AG04450 (cell line): ENCODE data around the gene WDFY4. TPM values are rescaled to one million over a fixed set of nuclear protein-coding genes. Genes with fewer than 3 reads are reported as not detected.

ENCODE experiments used
- CTCF ChIA-PET: fragments of 300-600, 350-600 bp; formaldehyde crosslinking; extraction: SDS; loops from one replicate; lab custom pipeline; 2022; ENCODE audit warnings: antibody characterized with exemption, inconsistent platforms; lab: Charles Lee
- POLR2A ChIA-PET: fragments of 350-600 bp; formaldehyde crosslinking; extraction: SDS; loops from one replicate; lab custom pipeline; 2021; ENCODE audit warnings: antibody characterized with exemption, inconsistent platforms; lab: Yijun Ruan, JAX
- DNase-seq: peaks from one replicate; pipeline ENCODE4 v3.0.0-alpha.2; 2011; ENCODE audit warnings: low read depth, low spot score
- H3K27ac ChIP-seq: one replicate; pipeline ENCODE4 v1.5.1; 2012; ENCODE audit warnings: low read depth, low read length, control low read depth
- H3K27me3 ChIP-seq: one replicate; pipeline ENCODE4 v1.6.0; 2012; ENCODE audit warnings: low read length; ENCODE audit not compliant: control insufficient read depth, insufficient read depth
- H3K4me3 ChIP-seq: 2 replicates; pipeline ENCODE4 v1.5.1; 2011; ENCODE audit warnings: mild to moderate bottlenecking, low read depth, low read length, control low read depth
- H3K9me3 ChIP-seq: 2 replicates; pipeline ENCODE4 v1.5.1; 2012; ENCODE audit warnings: low read length; ENCODE audit not compliant: control insufficient read depth, insufficient read depth
- polyA plus RNA-seq: library from polyadenylated mRNA; depleted of rRNA; stranded (reverse); fragments of >200 nt; gene quantifications from 2 replicates; pipeline ENCODE4 v1.2.3, GENCODE V29; 2011
- TF ChIP-seq, protein P1 (sequence below): IDR thresholded peaks from 2 replicates; pipeline ENCODE4 v1.5.1; 2011; ENCODE audit warnings: low read depth, low read length, control low read depth, inconsistent platforms

Gene WDFY4
- polyA plus RNA-seq, 1 experiment, result not detected

DNA sequence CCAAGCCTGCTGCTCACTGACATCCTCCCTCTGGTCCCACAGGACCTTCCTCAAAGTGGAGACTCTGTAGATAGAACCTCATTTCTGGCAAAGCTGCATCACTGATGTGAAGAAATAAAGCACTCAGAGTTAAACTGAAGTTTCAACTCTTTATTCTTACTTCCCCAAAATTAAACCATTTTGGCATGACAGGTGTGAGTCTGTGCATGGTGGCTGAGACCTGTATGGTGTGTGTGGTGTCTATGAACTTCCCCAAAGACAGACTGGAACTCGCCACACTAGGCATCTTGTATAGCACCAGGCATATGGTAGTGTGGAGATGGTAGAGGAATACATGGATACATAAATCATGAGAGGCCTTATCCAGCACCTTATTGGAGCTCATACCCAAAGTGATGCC, 6.6 kb upstream of the WDFY4 start:
- no peak for DNase-seq
- ChIA-PET CTCF (interaction anchor here (3.1 kb wide), 1 partner anchor 20 kb away, joined by 16 read pairs; no protein-coding TSS in a partner anchor), POLR2A (no interaction called here)
- TF ChIP-seq, protein P1, sequence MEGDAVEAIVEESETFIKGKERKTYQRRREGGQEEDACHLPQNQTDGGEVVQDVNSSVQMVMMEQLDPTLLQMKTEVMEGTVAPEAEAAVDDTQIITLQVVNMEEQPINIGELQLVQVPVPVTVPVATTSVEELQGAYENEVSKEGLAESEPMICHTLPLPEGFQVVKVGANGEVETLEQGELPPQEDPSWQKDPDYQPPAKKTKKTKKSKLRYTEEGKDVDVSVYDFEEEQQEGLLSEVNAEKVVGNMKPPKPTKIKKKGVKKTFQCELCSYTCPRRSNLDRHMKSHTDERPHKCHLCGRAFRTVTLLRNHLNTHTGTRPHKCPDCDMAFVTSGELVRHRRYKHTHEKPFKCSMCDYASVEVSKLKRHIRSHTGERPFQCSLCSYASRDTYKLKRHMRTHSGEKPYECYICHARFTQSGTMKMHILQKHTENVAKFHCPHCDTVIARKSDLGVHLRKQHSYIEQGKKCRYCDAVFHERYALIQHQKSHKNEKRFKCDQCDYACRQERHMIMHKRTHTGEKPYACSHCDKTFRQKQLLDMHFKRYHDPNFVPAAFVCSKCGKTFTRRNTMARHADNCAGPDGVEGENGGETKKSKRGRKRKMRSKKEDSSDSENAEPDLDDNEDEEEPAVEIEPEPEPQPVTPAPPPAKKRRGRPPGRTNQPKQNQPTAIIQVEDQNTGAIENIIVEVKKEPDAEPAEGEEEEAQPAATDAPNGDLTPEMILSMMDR, result no peak
- H3K27me3 ChIP-seq, result peaks cover under 1% of the 10 kb centered on the region
- no peak overlapping the region for H3K27ac ChIP-seq
- H3K9me3 ChIP-seq, result no peaks in the 10 kb centered on the region
- H3K4me3 ChIP-seq, result no peak overlapping the region

DNA sequence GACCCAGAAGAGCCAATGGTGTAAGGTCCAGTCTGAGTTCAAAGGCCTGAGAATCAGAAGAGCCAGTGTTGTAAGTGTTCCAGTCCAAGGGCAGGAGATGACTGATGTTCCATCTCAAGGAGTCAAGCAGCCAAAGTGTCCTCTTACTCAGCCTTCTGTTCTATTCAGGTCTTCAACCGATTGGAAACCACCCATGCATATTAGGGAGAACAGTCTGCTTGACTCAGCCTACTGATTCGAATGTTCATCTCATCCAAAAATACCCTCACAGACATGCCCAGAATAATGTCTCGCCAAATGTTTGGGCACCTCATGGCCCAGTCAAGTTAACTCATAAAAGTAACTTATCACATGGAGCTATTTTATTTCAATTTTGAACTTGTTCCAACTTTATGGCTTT, 2.9 kb upstream of the WDFY4 start:
- Histone ChIP-seq H3K27ac (no peak overlapping the region), H3K4me3 (no peak overlapping the region), H3K27me3 (peaks cover 5% of the 10 kb centered on the region), H3K9me3 (no peaks in the 10 kb centered on the region)
- ChIA-PET CTCF (no interaction called here), POLR2A (no interaction called here)
- TF ChIP-seq, protein P1, result no peak
- no peak for DNase-seq

DNA sequence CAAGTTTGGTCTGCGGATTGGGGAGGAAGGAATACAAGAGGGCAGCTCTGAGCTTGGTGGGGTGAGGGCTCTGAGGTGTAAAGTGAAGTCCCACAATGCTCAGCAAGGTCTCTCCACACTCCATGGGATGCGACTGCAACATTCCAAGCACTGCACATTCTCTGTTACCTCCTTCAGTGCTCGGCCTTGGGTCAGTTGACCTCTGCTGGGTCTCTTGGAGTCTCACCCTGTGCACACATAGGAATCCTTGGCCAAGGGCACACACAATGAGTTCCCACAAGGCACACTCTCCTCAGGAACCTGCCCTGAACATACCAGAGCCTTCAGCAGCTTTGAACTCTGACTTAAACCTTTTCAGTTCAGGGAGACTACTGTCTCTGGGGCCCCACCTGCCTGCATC, 2.4 kb upstream of the WDFY4 start:
- TF ChIP-seq, protein P1, result no peak
- CTCF ChIA-PET, result no interaction called here
- no peak for DNase-seq

DNA sequence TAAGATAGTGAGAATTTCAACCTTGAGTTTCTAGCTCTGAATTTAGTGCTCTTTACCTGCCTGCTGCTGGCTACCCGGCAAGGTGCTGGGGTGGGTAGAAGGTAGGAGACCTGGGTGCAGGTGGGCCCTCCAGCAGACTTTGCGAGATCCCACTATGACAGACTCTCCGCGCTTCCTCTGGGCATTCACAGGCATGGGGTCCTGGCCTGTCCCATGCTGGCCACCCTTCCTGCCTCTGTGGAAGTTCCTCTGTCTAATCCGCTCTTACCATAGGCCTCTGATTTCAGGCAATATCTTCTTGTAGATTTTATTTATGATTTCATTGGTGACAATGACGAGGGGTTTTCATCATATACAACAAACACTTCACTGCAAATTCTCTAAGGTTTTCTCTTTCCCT, 1.2 kb upstream of the WDFY4 start:
- Histone ChIP-seq H3K27me3 (peaks cover 5% of the 10 kb centered on the region), H3K9me3 (no peaks in the 10 kb centered on the region), H3K27ac (no peak overlapping the region), H3K4me3 (no peak overlapping the region)
- POLR2A ChIA-PET, result no interaction called here
- no peak for DNase-seq
- TF ChIP-seq, protein P1, result no peak
- CTCF ChIA-PET, result interaction anchor here (0.6 to 0.7 kb wide), 2 partner anchors 492 to 907 kb away, joined by 3 to 5 read pairs; no protein-coding TSS in a partner anchor

More for the DNA sequence above, 2.4 kb upstream of the WDFY4 start:
- H3K9me3 ChIP-seq, result no peaks in the 10 kb centered on the region
- H3K4me3 ChIP-seq, result no peak overlapping the region
- no peak overlapping the region for H3K27ac ChIP-seq
- POLR2A ChIA-PET, result no interaction called here
- peaks cover 5% of the 10 kb centered on the region for H3K27me3 ChIP-seq

DNA sequence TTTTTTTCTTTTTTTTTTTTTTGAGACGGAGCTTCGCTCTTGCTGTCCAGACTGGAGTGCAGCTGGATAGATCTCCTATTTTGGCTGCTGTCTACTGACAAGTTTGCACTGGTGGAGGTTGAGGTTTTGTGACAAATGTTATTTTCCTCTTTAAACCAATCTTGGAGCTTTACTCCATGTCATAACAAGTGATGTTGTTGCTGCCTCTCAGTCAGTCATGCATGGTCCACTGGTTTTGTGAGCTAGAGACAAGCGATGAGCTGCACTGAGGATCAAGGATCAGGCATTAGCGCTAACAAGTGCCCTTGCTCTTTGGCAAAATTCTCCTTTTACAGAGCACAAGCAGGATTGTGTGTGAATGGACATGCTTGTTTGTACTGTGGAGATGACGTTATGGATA, 805 bp upstream of the WDFY4 start:
- peaks cover 5% of the 10 kb centered on the region for H3K27me3 ChIP-seq
- no peak overlapping the region for H3K4me3 ChIP-seq
- ChIA-PET CTCF (interaction anchor here (0.6 to 0.7 kb wide), 2 partner anchors 492 to 907 kb away, joined by 3 to 5 read pairs; no protein-coding TSS in a partner anchor), POLR2A (no interaction called here)
- H3K9me3 ChIP-seq, result no peaks in the 10 kb centered on the region
- no peak for DNase-seq
- H3K27ac ChIP-seq, result no peak overlapping the region
- TF ChIP-seq, protein P1, result no peak
